ENCODE measurements around the gene GLDN. TPM values are rescaled to one million over a fixed set of nuclear protein-coding genes. Genes with fewer than 3 reads are reported as not detected.

Gene GLDN
- total RNA-seq, 1 donor from 2014 or later: not detected

DNA sequence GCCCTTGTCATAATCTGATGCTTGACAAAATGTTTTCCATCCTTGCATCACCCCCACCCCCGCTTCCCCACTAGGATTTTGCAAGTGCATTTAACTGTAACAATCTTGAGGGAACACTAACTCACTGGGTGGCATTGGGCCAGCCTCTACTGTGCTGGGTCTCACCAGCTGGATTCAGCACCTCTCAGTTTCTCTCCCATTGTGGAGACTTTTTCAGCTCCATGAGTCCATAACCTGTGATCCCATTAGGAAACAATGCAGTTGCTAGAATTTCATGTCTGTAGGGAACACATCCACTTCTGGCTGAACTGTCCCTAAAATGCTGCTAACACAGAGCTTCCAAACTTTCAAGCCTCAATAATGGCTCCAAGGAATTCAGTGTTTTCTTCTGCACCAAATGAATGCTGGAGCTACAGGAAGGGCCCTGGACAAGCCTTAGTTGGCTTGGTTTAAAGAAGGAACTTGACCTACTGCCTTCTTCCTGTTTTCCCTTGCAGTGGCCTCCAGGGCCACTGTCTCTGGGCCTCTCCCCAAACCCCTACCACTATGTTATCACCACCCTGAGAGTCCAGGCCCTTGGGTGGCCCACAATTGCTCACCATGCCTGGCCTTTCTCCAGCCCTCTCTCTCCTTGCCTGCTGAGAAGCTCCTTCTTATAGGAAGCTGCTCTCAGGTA, 18.7 kb upstream of the GLDN start:
- DNase-seq (ENCODE audit: extremely low read depth, low read depth, low spot score): no peak

- DNase-seq (ENCODE audit: extremely low read depth, low read depth, low spot score): no peak
Measured at GRCh38 chr15:51323749-51324148, 17.7 kb upstream of the GLDN start.

DNA sequence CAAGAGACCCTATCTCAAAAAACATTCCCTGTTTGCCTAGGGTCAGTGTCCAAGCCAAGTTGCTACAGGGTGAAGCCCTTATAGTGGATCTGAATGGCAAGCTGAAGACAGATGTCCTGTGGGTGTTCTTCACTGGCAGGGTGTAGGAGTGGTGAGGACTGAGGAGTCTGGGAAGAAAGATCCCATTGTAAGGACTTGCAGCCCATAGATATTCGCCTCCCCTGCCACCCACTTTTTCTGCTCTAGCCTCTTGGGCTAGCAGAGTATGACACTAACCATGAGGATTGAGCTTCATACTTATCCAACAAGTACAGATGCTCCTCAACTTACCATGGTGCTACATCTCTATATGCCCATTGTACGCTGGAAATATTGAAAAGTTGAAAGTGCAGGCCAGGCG, 16.3 kb upstream of the GLDN start:
- no peak for DNase-seq (ENCODE audit: extremely low read depth, low read depth, low spot score)

GRCh38 chr15:51327081-51327480, 14.4 kb upstream of the GLDN start:
- no peak for DNase-seq (ENCODE audit: extremely low read depth, low read depth, low spot score)

DNA sequence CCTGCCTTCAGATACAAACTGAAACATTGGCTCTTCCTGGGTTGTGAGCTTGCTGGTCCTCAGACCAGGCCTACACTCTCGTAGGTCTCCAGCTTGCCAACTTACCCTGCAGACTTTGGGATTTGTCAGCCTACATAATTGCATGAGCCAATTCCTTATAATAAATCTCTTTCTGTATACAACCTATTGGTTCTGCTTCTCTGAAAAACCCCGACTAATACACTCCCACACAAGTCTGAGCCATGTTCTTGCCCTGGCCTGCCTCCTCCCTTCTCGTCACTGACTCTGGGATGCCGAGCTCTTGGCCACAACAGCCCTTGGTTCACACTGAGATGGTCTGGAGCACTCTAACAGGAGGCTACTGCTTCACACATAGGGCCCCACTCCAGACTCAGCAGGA, 12.5 kb upstream of the GLDN start:
- DNase-seq (ENCODE audit: extremely low read depth, low read depth, low spot score): no peak

DNA sequence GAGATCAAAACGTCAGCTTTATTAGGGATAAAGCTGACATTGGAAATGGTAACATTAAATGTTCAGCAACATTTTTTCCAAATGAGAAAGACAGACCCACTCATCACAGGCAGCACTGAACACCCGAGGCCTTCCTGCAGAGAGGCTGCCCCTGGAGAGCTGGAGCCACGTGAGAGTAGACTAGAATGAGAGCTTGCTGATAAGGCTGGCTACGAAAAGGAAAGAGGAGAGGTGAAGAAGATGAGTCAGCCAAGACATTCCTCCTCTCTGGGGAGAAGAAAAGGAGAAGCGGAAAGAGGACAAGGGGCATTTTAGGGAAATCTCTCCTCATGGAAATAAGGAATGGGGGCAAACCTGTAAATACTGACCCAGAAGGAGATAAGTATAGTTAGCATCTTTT, 10.3 kb upstream of the GLDN start:
- no peak for DNase-seq (ENCODE audit: extremely low read depth, low read depth, low spot score)

GRCh38 chr15:51332206-51333147, 9.0 kb upstream of the GLDN start:
- no peak for DNase-seq (ENCODE audit: extremely low read depth, low read depth, low spot score)

- DNase-seq (ENCODE audit: extremely low read depth, low read depth, low spot score): no peak
Measured at GRCh38 chr15:51333571-51333970, 7.9 kb upstream of the GLDN start.

- peak; percentile 72 for DNase-seq (ENCODE audit: extremely low read depth, low read depth, low spot score)
Measured at GRCh38 chr15:51334011-51334451, 7.4 kb upstream of the GLDN start.

DNA sequence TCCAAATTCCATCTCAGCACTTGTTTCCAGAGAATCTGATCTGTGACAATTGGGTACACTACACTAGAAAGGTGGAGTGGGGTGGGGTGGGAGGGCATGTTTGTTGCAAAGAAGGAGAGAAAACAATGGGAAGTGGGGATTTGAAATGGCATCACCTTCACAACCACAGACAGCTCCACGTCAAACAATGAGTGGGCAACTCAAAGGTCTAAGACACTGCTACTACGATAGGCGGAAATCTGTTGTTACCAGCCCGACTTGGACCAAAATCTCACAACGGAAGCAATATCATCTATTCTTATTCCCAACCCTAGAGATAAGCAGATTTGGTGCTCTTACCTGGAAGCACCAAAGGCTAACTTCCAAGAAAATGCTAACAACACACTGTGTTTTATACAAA, 6.4 kb upstream of the GLDN start:
- no peak for DNase-seq (ENCODE audit: extremely low read depth, low read depth, low spot score)

GRCh38 chr15:51335538-51336410, 5.7 kb upstream of the GLDN start:
- DNase-seq (ENCODE audit: extremely low read depth, low read depth, low spot score): no peak

DNA sequence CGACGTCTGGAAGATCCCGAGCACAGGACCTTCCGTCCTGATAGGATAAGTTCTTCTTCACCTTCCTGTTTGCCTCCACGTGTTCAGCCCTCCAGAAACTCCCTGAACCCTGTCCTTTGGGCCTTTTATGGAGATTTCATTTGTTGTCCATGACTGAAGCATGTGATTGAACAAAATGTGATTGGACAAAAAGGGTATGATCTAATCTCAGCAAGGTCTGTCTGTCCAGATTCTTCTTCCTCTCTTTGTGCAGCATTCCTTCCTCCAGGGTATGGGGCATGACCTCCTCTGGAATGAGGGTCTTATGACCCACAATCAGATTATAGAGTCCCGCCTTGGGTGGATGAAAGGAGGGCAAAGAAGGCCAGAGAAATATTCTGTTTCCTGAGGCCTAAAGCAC, 3.0 kb upstream of the GLDN start, which contains the start of gene CYP19A1:
Gene CYP19A1, minus strand, starts transcription at position 101 of the 400 bp plus-strand sequence. CDS start 95,684 bp downstream, outside the sequence.
- DNase-seq (ENCODE audit: extremely low read depth, low read depth, low spot score): no peak

DNA sequence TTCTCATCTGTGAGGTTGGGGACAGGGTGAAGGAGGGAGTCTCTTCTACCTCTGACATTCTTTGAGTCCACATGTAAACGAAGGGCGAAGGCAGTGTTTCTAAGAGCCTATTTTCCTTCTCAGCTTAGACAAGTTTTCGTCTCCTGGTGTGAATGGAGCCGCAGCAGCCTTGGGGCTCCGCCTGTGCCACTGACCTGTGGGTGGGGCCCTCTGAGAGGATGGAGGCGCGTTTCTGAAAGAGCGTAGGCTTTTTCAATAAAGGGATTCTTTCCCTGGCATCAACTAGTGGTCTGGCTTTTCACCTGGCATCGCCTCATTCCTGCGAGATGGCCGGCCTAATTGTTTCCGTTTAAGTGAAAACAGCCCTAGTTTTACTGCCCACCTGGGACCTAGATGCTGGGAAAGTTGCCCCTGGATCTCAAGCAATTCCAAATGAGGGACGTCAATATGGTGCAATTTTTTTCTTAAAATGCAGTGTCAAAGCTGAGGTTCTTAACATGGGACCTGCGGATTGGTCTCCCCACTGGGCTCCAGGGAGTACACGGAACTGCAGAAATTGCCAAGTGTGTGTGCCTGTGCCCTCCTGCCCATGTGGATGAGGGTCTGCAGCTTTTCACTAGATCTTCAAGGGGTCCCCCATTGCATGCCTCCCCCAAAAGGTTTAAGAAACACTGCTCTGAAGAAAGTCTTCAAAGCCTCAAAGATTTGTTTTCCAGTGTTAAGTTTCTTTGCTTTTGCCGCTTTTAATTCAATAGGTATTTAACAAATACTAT, 958 bp downstream of the GLDN start:
- no peak for DNase-seq (ENCODE audit: extremely low read depth, low read depth, low spot score)

- no peak for DNase-seq (ENCODE audit: extremely low read depth, low read depth, low spot score)
Measured at GRCh38 chr15:51343466-51343865, 2.0 kb downstream of the GLDN start.

DNA sequence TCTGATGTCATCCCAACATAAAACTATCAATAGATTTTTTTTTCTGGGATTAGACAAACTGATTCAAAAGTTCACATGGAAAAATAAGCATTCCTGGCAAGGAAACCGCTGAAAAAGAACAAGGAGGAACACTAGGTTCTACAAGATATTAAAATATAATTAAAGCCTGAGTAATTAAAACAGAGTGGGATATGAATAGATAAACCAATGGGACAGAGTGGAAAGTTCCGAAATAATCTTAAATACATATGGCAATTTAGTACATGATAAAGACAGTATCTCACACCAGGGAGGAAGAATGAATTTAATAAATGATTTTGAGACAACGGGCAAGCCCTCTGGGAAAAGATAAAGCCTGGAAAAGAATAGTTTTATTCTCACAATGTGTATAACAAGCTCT, 4.7 kb downstream of the GLDN start:
- no peak for DNase-seq (ENCODE audit: extremely low read depth, low read depth, low spot score)

GRCh38 chr15:51348688-51349087, 7.2 kb downstream of the GLDN start:
- no peak for DNase-seq (ENCODE audit: extremely low read depth, low read depth, low spot score)

GRCh38 chr15:51349156-51349844, 7.8 kb downstream of the GLDN start:
- no peak for DNase-seq (ENCODE audit: extremely low read depth, low read depth, low spot score)

DNA sequence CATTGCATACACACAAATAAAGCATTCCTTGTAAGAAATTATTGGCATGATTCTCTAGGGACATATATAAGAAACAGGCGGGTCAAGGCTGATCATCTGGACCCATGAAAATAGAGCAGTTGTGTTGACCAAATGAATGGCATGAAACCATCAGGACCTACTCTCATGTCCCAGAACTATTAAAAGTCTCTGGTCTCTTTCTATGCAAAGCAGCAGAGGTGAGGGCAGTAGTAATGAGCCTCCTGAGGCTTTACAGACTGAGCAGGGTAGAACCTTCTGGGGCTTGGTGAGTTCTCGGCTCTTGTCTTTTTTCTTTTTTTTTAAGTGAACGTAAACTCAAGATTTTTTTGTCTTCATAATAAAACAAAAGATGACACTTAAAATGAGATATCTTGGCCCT, 9.3 kb downstream of the GLDN start:
- DNase-seq (ENCODE audit: extremely low read depth, low read depth, low spot score): no peak

DNA sequence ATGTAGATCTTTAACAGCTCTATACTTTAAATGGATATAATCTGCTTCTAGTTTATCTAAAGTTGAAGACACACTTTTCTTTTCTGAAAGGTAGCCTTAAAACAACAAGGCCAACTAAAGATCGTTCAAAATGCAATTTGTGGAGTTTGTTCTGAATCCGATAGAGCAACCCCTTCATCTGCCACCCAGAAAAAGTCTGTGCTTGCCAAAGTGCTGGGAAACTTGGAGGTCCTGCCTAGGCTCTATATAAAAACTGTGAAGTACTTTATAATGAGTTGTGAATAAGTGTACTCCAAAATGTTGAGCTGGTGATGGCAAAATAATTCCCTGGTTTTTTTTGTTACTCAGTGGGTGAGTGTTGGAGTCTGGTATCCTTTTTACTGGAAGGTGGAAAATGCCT, 12.5 kb downstream of the GLDN start:
- no peak for DNase-seq (ENCODE audit: extremely low read depth, low read depth, low spot score)

GRCh38 chr15:51355096-51355495, 13.6 kb downstream of the GLDN start:
- no peak for DNase-seq (ENCODE audit: extremely low read depth, low read depth, low spot score)

Data from glomerular endothelial cell (primary cell).